ENCODE results near the gene RPS15. TPM values are rescaled to one million over a fixed set of nuclear protein-coding genes. Genes with fewer than 3 reads are reported as not detected.
A peak's percentile ranks its signal among the peaks of the same experiment; 100 is the strongest.

Gene RPS15
- polyA plus RNA-seq (ENCODE audit: insufficient read depth in 1 of 5, insufficient read length in 5 of 5, low replicate concordance in 1 of 5), result 1,000 to 10,000 TPM in 1 of 5 donors, 100 to 1,000 TPM in 4; 535 to 1,164 (median 663) TPM
- long read RNA-seq, donor 1, transcript RPS15-201 (4 exons, 534 nt), result minor isoform, 31 of 1,316 reads
- long read RNA-seq, donor 1, transcript RPS15-203 (3 exons, 570 nt), result minor isoform, 48 of 1,316 reads
- long read RNA-seq, donor 1, transcript RPS15-209 (4 exons, 510 nt), result major isoform, 1,020 of 1,316 reads
- long read RNA-seq, donor 1, transcript RPS15-210 (3 exons, 873 nt), result minor isoform, 71 of 1,316 reads
- long read RNA-seq, donor 1, partial matches to known transcripts, result 30 of 1,316 reads
- long read RNA-seq, donor 1, other reads (novel, unspliced or antisense), result 106 of 1,316 reads
- long read RNA-seq, donor 2, transcript RPS15-209 (4 exons, 510 nt), result major isoform, 502 of 622 reads
- long read RNA-seq, donor 2, transcript RPS15-203 (3 exons, 570 nt), result minor isoform, 14 of 622 reads
- long read RNA-seq, donor 2, transcript RPS15-210 (3 exons, 873 nt), result minor isoform, 40 of 622 reads
- long read RNA-seq, donor 2, transcript RPS15-201 (4 exons, 534 nt), result minor isoform, 15 of 622 reads
- long read RNA-seq, donor 2, partial matches to known transcripts, result 14 of 622 reads
- long read RNA-seq, donor 2, other reads (novel, unspliced or antisense), result 33 of 622 reads
- long read RNA-seq, donor 3, transcript RPS15-209 (4 exons, 510 nt), result major isoform, 596 of 827 reads
- long read RNA-seq, donor 3, transcript RPS15-201 (4 exons, 534 nt), result minor isoform, 37 of 827 reads
- long read RNA-seq, donor 3, transcript RPS15-203 (3 exons, 570 nt), result minor isoform, 36 of 827 reads
- long read RNA-seq, donor 3, transcript RPS15-210 (3 exons, 873 nt), result minor isoform, 59 of 827 reads
- long read RNA-seq, donor 3, partial matches to known transcripts, result 47 of 827 reads
- long read RNA-seq, donor 3, other reads (novel, unspliced or antisense), result 46 of 827 reads
- long read RNA-seq, donor 4, transcript RPS15-210 (3 exons, 873 nt), result minor isoform, 45 of 463 reads
- long read RNA-seq, donor 4, transcript RPS15-209 (4 exons, 510 nt), result major isoform, 339 of 463 reads
- long read RNA-seq, donor 4, transcript RPS15-201 (4 exons, 534 nt), result minor isoform, 15 of 463 reads
- long read RNA-seq, donor 4, transcript RPS15-203 (3 exons, 570 nt), result minor isoform, 18 of 463 reads
- long read RNA-seq, donor 4, partial matches to known transcripts, result 19 of 463 reads
- long read RNA-seq, donor 4, other reads (novel, unspliced or antisense), result 25 of 463 reads
- long read RNA-seq, donor 5, transcript RPS15-209 (4 exons, 510 nt), result major isoform, 897 of 1,097 reads
- long read RNA-seq, donor 5, transcript RPS15-210 (3 exons, 873 nt), result minor isoform, 48 of 1,097 reads
- long read RNA-seq, donor 5, transcript RPS15-201 (4 exons, 534 nt), result minor isoform, 36 of 1,097 reads
- long read RNA-seq, donor 5, transcript RPS15-203 (3 exons, 570 nt), result minor isoform, 25 of 1,097 reads
- long read RNA-seq, donor 5, partial matches to known transcripts, result 13 of 1,097 reads
- long read RNA-seq, donor 5, other reads (novel, unspliced or antisense), result 66 of 1,097 reads
- long read RNA-seq, donor 6, transcript RPS15-209 (4 exons, 510 nt), result major isoform, 985 of 1,267 reads
- long read RNA-seq, donor 6, transcript RPS15-210 (3 exons, 873 nt), result minor isoform, 55 of 1,267 reads
- long read RNA-seq, donor 6, transcript RPS15-203 (3 exons, 570 nt), result minor isoform, 26 of 1,267 reads
- long read RNA-seq, donor 6, transcript RPS15-201 (4 exons, 534 nt), result minor isoform, 67 of 1,267 reads
- long read RNA-seq, donor 6, partial matches to known transcripts, result 15 of 1,267 reads
- long read RNA-seq, donor 6, other reads (novel, unspliced or antisense), result 105 of 1,267 reads
- long read RNA-seq, donor 7, transcript RPS15-210 (3 exons, 873 nt), result minor isoform, 25 of 455 reads
- long read RNA-seq, donor 7, transcript RPS15-201 (4 exons, 534 nt), result minor isoform, 22 of 455 reads
- long read RNA-seq, donor 7, transcript RPS15-203 (3 exons, 570 nt), result minor isoform, 14 of 455 reads
- long read RNA-seq, donor 7, transcript RPS15-209 (4 exons, 510 nt), result major isoform, 319 of 455 reads
- long read RNA-seq, donor 7, partial matches to known transcripts, result 0 of 455 reads
- long read RNA-seq, donor 7, other reads (novel, unspliced or antisense), result 68 of 455 reads
- long read RNA-seq, donor 8, transcript RPS15-209 (4 exons, 510 nt), result major isoform, 289 of 354 reads
- long read RNA-seq, donor 8, transcript RPS15-210 (3 exons, 873 nt), result minor isoform, 18 of 354 reads
- long read RNA-seq, donor 8, transcript RPS15-203 (3 exons, 570 nt), result minor isoform, 17 of 354 reads
- long read RNA-seq, donor 8, transcript RPS15-201 (4 exons, 534 nt), result minor isoform, 14 of 354 reads
- long read RNA-seq, donor 8, partial matches to known transcripts, result 6 of 354 reads
- long read RNA-seq, donor 8, other reads (novel, unspliced or antisense), result 8 of 354 reads

- DNase-seq, result peak; percentile 97 to 98
These were observed at the start of gene RPS15 for GRCh38 chr19:1438035-1438932. Gene RPS15 (plus strand): TSS chr19:1438396. CDS start chr19:1438426, 30 bp downstream.

GRCh38 chr19:1388637-1389026 is 49.6 kb upstream of the RPS15 start:
- DNase-seq, result no peak

GRCh38 chr19:1389033-1389940 is 48.9 kb upstream of the RPS15 start:
- no peak for DNase-seq

GRCh38 chr19:1390890-1391423 is 47.2 kb upstream of the RPS15 start:
- DNase-seq, result no peak

GRCh38 chr19:1392407-1392806 is 45.8 kb upstream of the RPS15 start:
- no peak for DNase-seq

- DNase-seq, result no peak
These were observed 45.2 kb upstream of the RPS15 start for GRCh38 chr19:1392939-1393530.

GRCh38 chr19:1393841-1394240 is 44.4 kb upstream of the RPS15 start:
- no peak for DNase-seq

- no peak for DNase-seq
These were observed 43.7 kb upstream of the RPS15 start for GRCh38 chr19:1394252-1395193.

- DNase-seq, result no peak
These were observed 42.8 kb upstream of the RPS15 start for GRCh38 chr19:1395194-1396018.

GRCh38 chr19:1396019-1396767 is 42.0 kb upstream of the RPS15 start:
- DNase-seq, result no peak

GRCh38 chr19:1396768-1397679 is 41.2 kb upstream of the RPS15 start:
- no peak for DNase-seq

- DNase-seq, result no peak
These were observed 40.4 kb upstream of the RPS15 start for GRCh38 chr19:1397838-1398237.
